ENCODE results near the gene CCDC181.
A peak's percentile ranks its signal among the peaks of the same experiment; 100 is the strongest.

The CCDC181 gene

GRCh38 chr1:169395955-169396354 lies 31.3 kb downstream of the CCDC181 start:
- no peak for DNase-seq

DNA sequence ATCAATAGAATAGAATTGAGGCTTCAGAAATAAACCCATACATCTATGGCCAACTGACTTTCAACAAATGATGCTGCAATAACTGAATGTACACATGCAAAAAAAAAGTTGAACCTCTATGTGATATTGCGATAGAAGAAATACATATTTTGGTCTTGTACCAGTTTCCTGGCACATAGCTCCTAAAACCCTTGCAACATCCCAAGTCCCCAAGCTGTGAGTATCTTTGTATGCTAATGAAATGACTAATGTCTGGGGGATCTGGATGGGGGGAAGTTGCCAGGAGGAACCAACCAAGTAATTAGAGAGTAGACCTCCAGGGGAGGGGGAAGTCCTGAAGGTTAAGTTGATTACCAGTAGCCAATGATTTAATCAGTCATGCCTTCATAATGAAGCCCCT lies 34.9 kb downstream of the CCDC181 start:
- no peak for DNase-seq

DNA sequence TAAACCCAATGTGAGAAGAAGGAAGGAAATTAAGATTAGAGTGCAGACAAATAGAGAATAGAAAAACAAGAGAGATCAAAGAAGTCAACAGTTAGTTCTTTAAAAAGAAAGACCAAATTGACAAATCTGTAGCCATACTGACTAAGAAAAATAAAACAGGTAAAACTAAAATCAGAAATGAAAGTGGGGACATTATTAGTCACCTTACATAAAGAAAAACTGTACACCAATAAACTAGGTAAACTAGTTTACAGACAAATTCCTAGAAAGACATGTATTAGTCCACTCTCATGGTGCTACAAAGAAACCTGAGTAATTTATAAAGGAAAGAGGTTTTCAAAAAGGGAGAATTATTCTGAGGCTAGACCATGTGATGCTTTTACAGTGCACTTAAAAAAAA lies 37.0 kb downstream of the CCDC181 start:
- DNase-seq, result no peak

DNA sequence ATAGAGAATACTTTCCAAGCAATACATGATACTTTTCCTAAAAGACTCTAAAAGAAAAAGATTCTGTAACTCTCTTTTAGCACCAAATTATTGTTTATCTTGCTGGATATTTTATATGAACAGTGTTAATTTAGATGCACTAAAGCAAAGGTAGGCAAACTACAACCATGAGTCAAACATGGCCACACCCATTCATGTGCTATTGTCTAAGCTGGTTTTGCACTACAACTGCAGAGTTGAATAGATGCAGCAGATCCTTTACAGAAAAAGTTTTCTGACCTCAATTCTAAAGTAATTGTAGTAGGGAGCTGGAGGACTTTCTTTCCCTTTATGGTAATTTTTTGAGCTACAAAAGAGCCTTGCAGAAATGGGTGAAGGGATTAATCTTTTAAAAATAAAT lies 39.9 kb downstream of the CCDC181 start:
- no peak for DNase-seq

DNA sequence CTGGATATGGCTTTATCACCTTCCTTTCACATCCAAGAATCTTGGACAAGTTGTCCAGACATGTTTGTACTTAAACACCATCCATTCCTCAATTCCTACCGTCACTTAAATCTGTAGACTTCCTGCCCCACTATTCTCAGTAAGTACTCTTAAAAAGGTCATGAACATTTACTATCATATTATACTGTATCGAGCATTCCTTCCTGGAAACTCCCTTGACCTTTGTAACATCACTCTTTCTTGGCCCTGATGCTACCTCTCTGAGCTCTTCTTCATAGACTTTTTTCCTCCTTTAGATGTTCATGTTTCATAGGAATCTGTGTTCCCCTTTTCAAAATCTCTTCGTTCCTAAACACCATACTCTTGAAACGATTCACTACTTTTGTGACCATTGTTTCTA lies 43.8 kb downstream of the CCDC181 start:
- no peak for DNase-seq

GRCh38 chr1:169381162-169381561 lies 46.1 kb downstream of the CCDC181 start:
- no peak for DNase-seq

DNA sequence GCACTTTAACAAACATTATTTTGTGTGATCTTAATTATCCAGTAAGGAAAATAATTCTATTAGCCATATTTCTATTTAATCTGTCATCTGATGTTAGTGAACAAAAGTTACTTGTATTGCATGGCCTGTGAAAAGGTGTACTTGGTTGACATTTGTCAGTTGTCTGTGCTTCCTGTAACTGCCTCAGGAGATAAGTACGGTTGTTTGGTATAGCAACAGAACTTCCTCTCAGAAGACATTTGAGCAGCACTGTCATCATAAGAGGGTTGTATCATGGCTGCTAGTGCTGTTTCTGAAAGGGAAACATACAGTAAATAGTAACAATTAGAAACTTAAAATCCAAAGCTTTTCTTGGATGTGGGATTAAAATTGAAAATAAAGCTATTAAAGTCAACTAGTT lies 55.9 kb downstream of the CCDC181 start:
- peak in 1 of 2 donors; percentile 61 for DNase-seq

DNA sequence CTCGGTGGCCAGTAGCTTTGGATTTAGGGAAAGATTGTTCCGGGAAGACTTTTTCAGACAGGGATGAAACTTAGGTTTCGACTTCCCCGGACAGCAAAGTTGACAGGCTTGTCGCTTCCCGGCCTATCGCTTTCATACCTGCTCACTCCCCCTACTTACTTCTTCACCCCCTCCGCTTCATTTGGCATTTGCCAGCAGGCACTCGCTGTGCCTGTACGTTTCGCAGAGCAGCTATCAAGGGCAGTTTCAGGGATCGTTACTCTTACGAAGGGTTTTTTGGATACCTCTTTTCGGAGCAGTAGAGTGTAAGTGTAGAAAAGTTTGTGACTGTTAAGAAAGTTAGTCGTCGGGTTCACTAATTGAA lies 58.9 kb downstream of the CCDC181 start:
- peak in 1 of 2 donors; percentile 50 for DNase-seq

DNA sequence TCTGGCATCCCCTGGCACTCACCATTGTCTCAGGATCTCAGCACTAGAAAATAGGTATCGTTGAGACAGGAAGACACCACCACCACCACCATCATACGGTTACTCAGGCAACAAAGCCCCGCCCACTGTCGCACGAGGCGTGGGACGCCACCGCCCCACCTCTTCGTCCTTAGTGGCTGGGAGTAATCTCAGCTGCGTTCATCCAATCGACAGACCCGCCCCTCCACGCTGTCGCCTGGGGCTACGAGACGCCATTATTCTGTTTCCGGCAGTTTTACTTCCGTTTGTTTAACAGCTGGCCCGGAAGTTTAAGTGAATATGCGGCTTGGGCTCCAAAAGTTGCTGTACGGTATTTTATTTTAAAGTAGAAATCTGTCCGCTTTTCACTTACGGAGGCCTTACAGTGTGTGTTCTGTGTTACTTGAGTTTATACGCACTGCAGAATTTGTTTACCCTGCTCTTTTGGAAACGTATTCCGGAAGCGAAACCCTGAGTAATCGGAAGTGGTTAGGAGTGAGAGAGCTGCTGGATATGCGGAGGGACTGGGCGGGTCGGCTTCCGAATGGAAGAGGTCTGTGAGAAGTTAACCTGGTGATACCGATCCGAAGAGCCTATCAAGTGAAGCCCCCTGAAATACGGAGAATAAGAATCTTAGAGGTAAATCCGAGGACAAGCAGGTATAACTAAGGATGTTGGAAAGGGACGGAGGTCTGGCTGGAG lies 59.4 kb downstream of the CCDC181 start, which contains the start of the genes BLZF1 and NME7:
Gene BLZF1, plus strand, starts transcription at position 510 of the 720 bp plus-strand sequence. CDS start 1,328 bp downstream, outside the sequence.
Gene NME7, minus strand, starts transcription at position 112 of the 720 bp plus-strand sequence. Its CDS starts 87 bp downstream, at position 25.
- peak; percentile 77 to 98 for DNase-seq

- DNase-seq, result no peak
These were observed 60.1 kb downstream of the CCDC181 start for GRCh38 chr1:169367096-169367685.

- no peak for DNase-seq
These were observed 62.3 kb downstream of the CCDC181 start for GRCh38 chr1:169364948-169365347.

DNA sequence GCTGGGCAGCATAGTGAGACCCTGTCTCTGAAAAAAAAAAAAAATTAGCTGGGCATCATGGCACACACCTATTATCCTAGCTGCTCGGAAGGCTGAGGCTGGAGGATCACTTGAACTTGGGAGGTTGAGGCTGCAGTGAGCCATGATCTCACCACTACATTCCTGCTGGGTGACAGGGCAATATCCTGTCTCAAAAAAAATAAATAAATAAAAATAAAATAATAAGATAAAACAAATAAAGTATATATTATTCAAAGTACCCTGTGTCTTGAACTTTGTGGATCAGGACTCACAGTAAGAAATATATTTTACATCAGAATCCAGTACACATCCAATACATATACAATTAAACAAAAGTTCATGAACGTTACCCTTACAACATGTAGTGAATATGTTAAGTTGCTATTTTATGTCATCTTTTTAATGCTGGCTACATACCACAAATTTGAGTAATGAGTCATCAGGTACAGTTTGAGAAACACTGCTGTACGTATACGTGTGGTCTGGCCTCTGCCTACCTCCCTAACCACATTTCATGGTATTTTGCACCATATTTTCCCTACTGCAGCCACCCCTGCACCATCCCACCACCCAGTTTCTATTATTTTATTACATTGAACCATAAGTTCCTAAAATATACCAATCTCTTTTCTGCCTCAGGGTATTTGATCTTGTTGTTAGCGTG lies 64.1 kb downstream of the CCDC181 start:
- DNase-seq, result no peak

GRCh38 chr1:169361281-169361680 lies 66.0 kb downstream of the CCDC181 start:
- no peak for DNase-seq

DNA sequence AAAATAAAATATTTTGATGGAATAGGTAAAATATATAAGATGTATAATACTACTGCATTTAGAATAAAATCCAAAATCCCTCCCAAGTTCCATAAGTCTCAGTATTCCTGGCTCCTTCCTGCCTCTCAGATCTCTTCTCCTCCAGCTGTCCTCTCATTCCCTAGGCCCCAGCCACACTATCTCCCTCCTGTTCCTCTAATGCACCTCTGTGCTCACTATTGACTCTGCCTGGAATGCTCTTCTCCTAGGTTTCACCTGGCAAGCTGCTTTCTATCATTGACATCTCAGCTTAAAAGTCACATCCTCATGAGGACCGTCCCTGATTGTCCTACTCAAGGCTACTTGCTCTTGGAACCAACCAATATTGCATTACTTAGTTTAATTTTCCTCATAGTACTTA lies 66.9 kb downstream of the CCDC181 start:
- no peak for DNase-seq

- peak in 1 of 2 donors; percentile 54 for DNase-seq
These were observed 78.8 kb downstream of the CCDC181 start for GRCh38 chr1:169348383-169349036.

DNA sequence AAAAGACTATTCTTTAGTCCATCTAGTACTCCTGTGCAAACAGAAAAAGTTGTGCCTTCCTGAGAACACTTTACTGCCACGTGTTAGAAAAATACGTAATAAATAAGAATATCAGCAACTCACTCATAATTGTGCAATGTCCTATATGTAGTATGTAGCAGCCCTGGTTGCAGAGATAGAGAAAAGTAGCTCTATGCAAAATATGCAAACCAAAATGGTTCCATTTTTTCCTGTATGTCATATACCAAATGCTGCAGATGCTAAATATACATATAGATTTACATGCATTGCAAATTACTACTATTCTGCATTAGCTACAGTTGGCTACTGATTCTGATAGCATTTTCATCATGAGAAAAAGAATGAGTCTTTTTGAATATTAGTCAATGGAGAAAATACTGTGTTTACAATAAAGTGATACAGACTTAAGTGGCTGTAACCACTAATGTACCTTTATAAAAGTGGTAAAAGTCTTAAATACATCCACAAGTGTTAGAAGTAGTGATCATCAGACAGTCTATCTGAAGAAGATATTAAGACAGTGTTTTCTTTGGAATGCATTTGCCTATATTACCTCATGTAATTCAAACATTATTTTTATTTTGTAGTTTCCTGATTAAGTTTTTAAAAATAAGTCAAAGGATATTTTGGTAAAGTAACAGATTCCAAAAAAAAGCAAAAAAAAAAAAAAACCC lies 79.4 kb downstream of the CCDC181 start:
- DNase-seq, result no peak

DNA sequence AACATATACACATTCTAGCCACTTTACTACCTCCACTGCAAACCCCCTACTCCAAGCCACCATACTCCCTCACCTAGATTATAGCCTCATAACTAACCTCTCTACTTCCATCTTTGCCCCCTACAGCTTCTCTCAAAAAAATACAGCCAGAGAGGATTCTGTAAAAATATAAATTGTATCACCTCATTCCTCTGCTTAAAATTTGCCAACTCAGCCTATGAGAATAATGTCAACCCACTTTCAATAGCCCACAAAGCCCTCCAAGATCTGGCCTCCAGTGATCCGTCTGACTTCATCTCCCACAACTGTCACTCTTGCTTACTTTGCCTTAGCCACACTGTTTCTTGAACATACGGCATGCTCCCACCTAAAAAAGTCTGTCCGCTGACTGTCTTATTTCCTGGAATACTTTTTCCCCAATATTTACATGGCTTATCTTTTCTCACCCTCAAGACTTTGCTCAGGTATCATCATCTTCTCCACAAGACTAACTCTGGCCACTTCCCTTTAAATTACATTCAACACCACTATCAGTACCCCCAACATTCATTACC lies 81.2 kb downstream of the CCDC181 start:
- DNase-seq, result no peak

- DNase-seq, result no peak
These were observed 81.8 kb downstream of the CCDC181 start for GRCh38 chr1:169345511-169345910.
